HG03097 (cell line): ENCODE results near the gene KDM2B.

Experiments
- ATAC-seq: cut with Tn5 transposase; IDR thresholded peaks from one replicate; pipeline ENCODE4 v1.9.1; 2021; ENCODE audit not compliant: unreplicated experiment, low FRiP score

Gene KDM2B

GRCh38 chr12:121466794-121467637 is 113.8 kb downstream of the KDM2B start:
- ATAC-seq: peak; percentile 92

- ATAC-seq: peak; percentile 11
Observed at GRCh38 chr12:121465921-121466793, 114.7 kb downstream of the KDM2B start.

- no peak for ATAC-seq
Observed at GRCh38 chr12:121464331-121464730, 116.5 kb downstream of the KDM2B start.

- ATAC-seq: no peak
Observed at GRCh38 chr12:121461048-121461447, 119.8 kb downstream of the KDM2B start.

- ATAC-seq: no peak
Observed at GRCh38 chr12:121456551-121456950, 124.3 kb downstream of the KDM2B start.

GRCh38 chr12:121455766-121456420 is 124.9 kb downstream of the KDM2B start:
- no peak for ATAC-seq

- ATAC-seq: no peak
Observed at GRCh38 chr12:121454921-121455320, 125.9 kb downstream of the KDM2B start.

GRCh38 chr12:121453629-121454028 is 127.2 kb downstream of the KDM2B start:
- no peak for ATAC-seq

GRCh38 chr12:121452985-121453360 is 127.8 kb downstream of the KDM2B start:
- ATAC-seq: no peak

- no peak for ATAC-seq
Observed at GRCh38 chr12:121452340-121452984, 128.4 kb downstream of the KDM2B start.

- no peak for ATAC-seq
Observed at GRCh38 chr12:121451961-121452339, 128.9 kb downstream of the KDM2B start.

- no peak for ATAC-seq
Observed at GRCh38 chr12:121448771-121449315, 132.0 kb downstream of the KDM2B start.

GRCh38 chr12:121446750-121447149 is 134.1 kb downstream of the KDM2B start:
- no peak for ATAC-seq

GRCh38 chr12:121444842-121445202 is 136.0 kb downstream of the KDM2B start:
- no peak for ATAC-seq

- no peak for ATAC-seq
Observed at GRCh38 chr12:121443911-121444841, 136.6 kb downstream of the KDM2B start.

GRCh38 chr12:121443193-121443870 is 137.5 kb downstream of the KDM2B start:
- no peak for ATAC-seq

- no peak for ATAC-seq
Observed at GRCh38 chr12:121442028-121442948, 138.5 kb downstream of the KDM2B start.

GRCh38 chr12:121441555-121441954 is 139.3 kb downstream of the KDM2B start:
- no peak for ATAC-seq
